GM12878 (cell line): ENCODE results near the gene CD86. TPM values are rescaled to one million over a fixed set of nuclear protein-coding genes. Genes with fewer than 3 reads are reported as not detected.
A peak's percentile ranks its signal among the peaks of the same experiment; 100 is the strongest.

ENCODE experiments used
- ATAC-seq: fragments of 200-7000 bp; cut with Tn5 transposase; 3 replicates; pipeline ENCODE4 v1.9.1; 2020; ENCODE audit warnings: mild to moderate bottlenecking, moderate library complexity
- BruUV-seq: library from RNA; stranded (reverse); fragments of 400-500 nt; replicated peaks from 2 replicates; lab custom pipeline; 2021; lab: Mats Ljungman, UMichigan
- CTCF ChIA-PET: fragments of 300-600 bp; sonication (Branson Sonifier 250); formaldehyde crosslinking; extraction: SDS; loops from one replicate; lab custom pipeline; 2021; ENCODE audit warnings: inconsistent platforms; lab: Yijun Ruan, JAX
- POLR2A ChIA-PET: fragments of 350-600 bp; formaldehyde crosslinking; extraction: SDS; loops from one replicate; lab custom pipeline; 2021; ENCODE audit warnings: inconsistent platforms; lab: Charles Lee
- RAD21 ChIA-PET: fragments of 300-600 bp; sonication (Branson Sonifier 250); formaldehyde crosslinking; loops from one replicate; lab custom pipeline; 2023; ENCODE audit warnings: antibody characterized with exemption; ENCODE audit not compliant: unreplicated experiment; lab: Charles Lee
- SMC1A ChIA-PET: fragments of 300-600 bp; sonication (Branson Sonifier 250); formaldehyde crosslinking; loops from one replicate; lab custom pipeline; 2023; ENCODE audit not compliant: unreplicated experiment, uncharacterized antibody; lab: Charles Lee
- DNase-seq: peaks from one replicate; pipeline ENCODE4 v3.0.0-alpha.2; 2011; ENCODE audit warnings: low read depth, low spot score
- FAIRE-seq: peaks from 3 replicates; lab custom pipeline; 2011; peaks lifted over from hg19 to GRCh38; lab: Jason Lieb, UNC
- H2AFZ ChIP-seq: 2 replicates; pipeline ENCODE4 v1.6.0; 2011; ENCODE audit warnings: low read depth, low read length, control low read depth; ENCODE audit not compliant: control insufficient read depth
- H3K27ac ChIP-seq: 2 replicates; pipeline ENCODE4 v1.5.1; 2011; ENCODE audit warnings: control low read depth; ENCODE audit not compliant: control insufficient read depth, insufficient read depth
- H3K27me3 ChIP-seq, 2 experiments: replicated peaks in 1 of 2; 2 replicates each; pipeline versions ENCODE4 v1.6.0 to v1.6.1; 2011; ENCODE audit warnings: low read length in 1 of 2; ENCODE audit not compliant: control insufficient read depth in 2 of 2, insufficient read depth in 2 of 2
- H3K36me3 ChIP-seq, 2 experiments: 2 replicates each; pipeline ENCODE4 v1.5.1; 2011; ENCODE audit warnings: low read length in 1 of 2; ENCODE audit not compliant: control insufficient read depth in 2 of 2, insufficient read depth in 2 of 2
- H3K4me1 ChIP-seq: 2 replicates; pipeline ENCODE4 v1.6.1; 2011; ENCODE audit warnings: mild to moderate bottlenecking, low read length, moderate library complexity, mixed read lengths; ENCODE audit not compliant: control insufficient read depth, insufficient read depth
- H3K4me2 ChIP-seq: 2 replicates; pipeline ENCODE4 v1.6.0; 2011; ENCODE audit warnings: control low read depth; ENCODE audit not compliant: control insufficient read depth, insufficient read depth
- H3K4me3 ChIP-seq: fragments of 200-600 bp; sonication (generic); 2 replicates; pipeline ENCODE4 v1.5.1; 2016
- H3K79me2 ChIP-seq: 2 replicates; pipeline ENCODE4 v1.6.0; 2011; ENCODE audit warnings: low read length; ENCODE audit not compliant: control insufficient read depth, insufficient read depth
- H3K9ac ChIP-seq: 2 replicates; pipeline ENCODE4 v1.8.0; 2011; ENCODE audit warnings: low read length, control low read depth, mixed read lengths; ENCODE audit not compliant: control insufficient read depth, insufficient read depth
- H3K9me3 ChIP-seq: replicated peaks from 3 replicates; pipeline ENCODE4 v1.5.1; 2011; ENCODE audit warnings: mild to moderate bottlenecking, low read length; ENCODE audit not compliant: control insufficient read depth, insufficient read depth
- H4K20me1 ChIP-seq: 2 replicates; pipeline ENCODE4 v1.6.0; 2011; ENCODE audit not compliant: control insufficient read depth, insufficient read depth
- ATF3 ChIP-seq: IDR thresholded peaks from 2 replicates; pipeline ENCODE4 v1.6.1; 2011; ENCODE audit warnings: low read depth, mild to moderate bottlenecking, low read length, moderate library complexity, borderline replicate concordance; ENCODE audit errors: extremely low read depth
- CEBPZ ChIP-seq: fragments of 150-350 bp; IDR thresholded peaks from 2 replicates; pipeline ENCODE4 v1.6.1; 2016; ENCODE audit warnings: low read depth, low read length
- CREB1 ChIP-seq: IDR thresholded peaks from 2 replicates; pipeline ENCODE4 v1.6.1; 2012; ENCODE audit warnings: low read depth, mild to moderate bottlenecking, inconsistent platforms
- E4F1 ChIP-seq: fragments of 450-650 bp; IDR thresholded peaks from 2 replicates; pipeline ENCODE4 v1.6.1; 2018; ENCODE audit warnings: borderline replicate concordance, mild to moderate bottlenecking; ENCODE audit not compliant: partially characterized antibody
- EGR1 ChIP-seq, 2 experiments: IDR thresholded peaks; 1 replicate in 1 of 2; 2 replicates in 1 of 2; pipeline ENCODE4 v1.6.1; 2011 to 2012; ENCODE audit warnings: low read depth in 2 of 2, low read length in 2 of 2, borderline replicate concordance in 1 of 2, mild to moderate bottlenecking in 1 of 2, moderate library complexity in 1 of 2
- FOXM1 ChIP-seq: IDR thresholded peaks from 2 replicates; pipeline ENCODE4 v1.6.1; 2012; ENCODE audit warnings: low read depth, mild to moderate bottlenecking, inconsistent platforms, low read length, moderate library complexity
- IKZF1 ChIP-seq: fragments of 450-650 bp; conservative IDR thresholded peaks from 2 replicates; pipeline ENCODE4 v1.6.1; 2017; ENCODE audit warnings: antibody characterized with exemption, mild to moderate bottlenecking
- SRF ChIP-seq, 2 experiments: IDR thresholded peaks; 2 replicates each; pipeline ENCODE4 v1.6.1; 2011; ENCODE audit warnings: low read depth in 2 of 2, low read length in 2 of 2, mild to moderate bottlenecking in 1 of 2, moderate library complexity in 1 of 2
- ZBTB40 ChIP-seq: fragments of 450-650 bp; IDR thresholded peaks from 2 replicates; pipeline ENCODE4 v1.6.1; 2016; ENCODE audit warnings: mild to moderate bottlenecking, moderate library complexity, borderline replicate concordance
- ZNF274 ChIP-seq: IDR thresholded peaks from one replicate; pipeline ENCODE4 v1.8.0; 2011; ENCODE audit not compliant: insufficient read length, insufficient read depth
- WGBS: methylation state at CpG from one replicate; pipeline ENCODE4 v1.1.6; 2016; ENCODE audit warnings: low lambda C conversion rate; ENCODE audit not compliant: insufficient replicate concordance, insufficient coverage; ENCODE audit errors: missing lambda C conversion rate; 5-methylcytosine and 5-hydroxymethylcytosine counted together
- in situ Hi-C: fragments of 300-500 bp; cut with MboI; formaldehyde crosslinking; loops from 9 replicates; pipeline ENCODE4 v1.14.3; 2018; ENCODE audit warnings: mixed read lengths
- intact Hi-C: fragments of 100-400 bp; cut with micrococcal nuclease; formaldehyde crosslinking; loops from one replicate; pipeline ENCODE4 v1.14.2; 2022; ENCODE audit not compliant: unreplicated experiment
- polyA plus RNA-seq, 11 experiments: library from polyadenylated mRNA; depleted of rRNA in 4 of 11; unstranded in 6 of 11; stranded (reverse) in 5 of 11; fragments of >200 nt; fragmentation: Nextera tagmentation in 4 of 11; fragmentation: Illumina TruSeq in 1 of 11; extraction: Ambion mirVana in 4 of 11; extraction: Trizol in 1 of 11; gene quantifications; 1 replicate in 1 of 11; 2 replicates in 10 of 11; pipeline versions ENCODE4 v1.2.1 to v1.2.3, GENCODE V29; 2011 to 2016; ENCODE audit warnings: inconsistent platforms in 2 of 11, missing spikeins in 2 of 11, low read depth in 1 of 11
- total RNA-seq, 4 experiments: library from RNA; depleted of rRNA in 3 of 4; stranded (reverse); fragments of >200 nt in 3 of 4; fragmentation: Illumina TruSeq in 1 of 4; extraction: Trizol in 1 of 4; gene quantifications; 2 replicates each; pipeline versions ENCODE4 v1.2.1 to v1.2.3, GENCODE V29; 2013 to 2021

The CD86 gene
- total and polyA plus RNA-seq, 10 of the 15 experiments (the other 5 are each of a cell fraction or from before 2014, with no cell fraction given): 40.9 to 100 (median 55.5) TPM

- DNase-seq: peak; percentile 92
- Histone ChIP-seq H3K36me3 (peaks cover 0 to 2% of the 10 kb centered on the region in 2 experiments; a peak in 1 of 4 replicates), H3K79me2 (peaks cover 85% of the 10 kb centered on the region), H3K27ac (peak overlapping the region; percentile 97), H3K9ac (peak overlapping the region; percentile 90), H4K20me1 (no peaks in the 10 kb centered on the region; the same call in 1 of the 2 replicates), H3K4me1 (peaks cover 45% of the 10 kb centered on the region), H3K27me3 (no peaks in the 10 kb centered on the region), H3K9me3 (no peaks in the 10 kb centered on the region; the same call in 2 of the 3 replicates), H3K4me3 (peak overlapping the region; percentile 72), H3K4me2 (peak overlapping the region; percentile 88), H2AFZ (peak overlapping the region; percentile 49; the same call in 1 of the 2 replicates)
- peak; percentile 70 for ATAC-seq
- ChIA-PET POLR2A (interaction anchor here (0.9 to 12.7 kb wide), 16 partner anchors 8 to 79 kb away, joined by 3 to 165 read pairs (median 6); partner anchors contain the start of genes CD86 and ILDR1), CTCF (interaction anchor here (0.8 to 4.9 kb wide), 16 partner anchors 10 to 248 kb away, joined by 3 to 49 read pairs (median 7); partner anchors contain the start of gene CD86), RAD21 (interaction anchor here (0.9 to 16.0 kb wide), 17 partner anchors 10 to 526 kb away, joined by 3 to 426 read pairs (median 5); partner anchors contain the start of gene ILDR1), SMC1A (interaction anchor here (0.9 to 33.7 kb wide), 10 partner anchors 14 to 266 kb away, joined by 3 to 882 read pairs (median 10); partner anchors contain the start of genes CD86 and ILDR1)
- TSS peak; percentile 22 for BruUV-seq
- 0% methylated on average over 6 of the region's 6 CpGs for WGBS
- in situ Hi-C loops (loop anchor here (5.0 kb wide), 2 partner anchors 72 to 237 kb away; partner anchors contain the start of genes EAF2 and IQCB1), intact Hi-C loops (loop anchor here (2.0 to 10.0 kb wide), 5 partner anchors 44 to 527 kb away; partner anchors contain the start of genes EAF2, IQCB1 and POLQ)
- FAIRE-seq: no peak
- TF ChIP-seq ZNF274 (no peak), ATF3 (no peak), CEBPZ (no peak), SRF (IDR thresholded peaks at IDR 0.05; ENCODE audit: low read depth in 2 of 2, low read length in 2 of 2) (no peak), CREB1 (peak; percentile 77; the same call in 1 of the 2 replicates), IKZF1 (peak; percentile 89), FOXM1 (peak; percentile 68; the same call in 1 of the 2 replicates), E4F1 (no peak), ZBTB40 (no peak; the same call in 1 of the 2 replicates), EGR1 (IDR thresholded peaks at IDR 0.05; ENCODE audit: borderline replicate concordance in 1 of 2, low read depth in 2 of 2, low read length in 2 of 2) (no peak)
These were observed 19.6 kb downstream of the CD86 start for GRCh38 chr3:122074621-122075265.
